Skeletal muscle tissue (tissue), 4 donors: Measurements from ENCODE around the gene SNAP29. TPM values are rescaled to one million over a fixed set of nuclear protein-coding genes. Genes with fewer than 3 reads are reported as not detected.
"Not testable (repeated sequence)": the region's sequence is repeated elsewhere in the genome, so short reads cannot be mapped to it uniquely, and the experiment has no call there.

ENCODE experiments used
- H3K27ac ChIP-seq: one replicate; pipeline ENCODE4 v1.7.0; 2013; ENCODE audit warnings: mild to moderate bottlenecking, low read depth, low read length, inconsistent platforms
- H3K27me3 ChIP-seq, 3 donors: one replicate each; pipeline ENCODE4 v1.7.0; 2013; ENCODE audit warnings: low read length in 3 of 3; ENCODE audit not compliant: control insufficient read depth in 3 of 3, insufficient read depth in 3 of 3
- H3K36me3 ChIP-seq, 3 donors: one replicate each; pipeline ENCODE4 v1.7.0; 2013; ENCODE audit warnings: low read length in 3 of 3; ENCODE audit not compliant: control insufficient read depth in 3 of 3, insufficient read depth in 3 of 3
- H3K4me1 ChIP-seq, 3 donors: one replicate each; pipeline ENCODE4 v1.7.0; 2013; ENCODE audit warnings: low read length in 3 of 3, mild to moderate bottlenecking in 3 of 3; ENCODE audit not compliant: control insufficient read depth in 3 of 3, insufficient read depth in 3 of 3
- H3K4me3 ChIP-seq, 3 donors: one replicate each; pipeline ENCODE4 v1.7.0; 2013; ENCODE audit warnings: low read length in 3 of 3
- H3K9ac ChIP-seq, 3 donors: one replicate each; pipeline ENCODE4 v1.7.0; 2013; ENCODE audit warnings: low read length in 3 of 3, mild to moderate bottlenecking in 3 of 3, moderate library complexity in 2 of 3, low read depth in 1 of 3
- H3K9me3 ChIP-seq, 3 donors: one replicate each; pipeline ENCODE4 v1.7.0; 2013; ENCODE audit warnings: low read length in 3 of 3; ENCODE audit not compliant: control insufficient read depth in 3 of 3
- total RNA-seq: library from RNA; depleted of rRNA; stranded (reverse); fragments of >200 nt; gene quantifications from one replicate; pipeline ENCODE4 v1.2.3, GENCODE V29; 2014
- donor health status: Osteomylitis.

The SNAP29 gene
- total RNA-seq, 1 donor from 2014 or later = 5.2 TPM

GRCh38 chr22:20818471-20818870 lies 40.3 kb upstream of the SNAP29 start:
- Histone ChIP-seq H3K4me3 (no peak overlapping the region), H3K36me3 (peaks cover 17 to 47% (median 35%) of the 10 kb centered on the region in 3 donors), H3K4me1 (no peaks in the 10 kb centered on the region), H3K27ac (no peak overlapping the region), H3K27me3 (no peaks in the 10 kb centered on the region), H3K9me3 (no peaks in the 10 kb centered on the region), H3K9ac (no peak overlapping the region)

- H3K9ac ChIP-seq = no peak overlapping the region
- no peaks in the 10 kb centered on the region for H3K4me1 ChIP-seq
- no peaks in the 10 kb centered on the region for H3K9me3 ChIP-seq
- H3K27ac ChIP-seq = no peak overlapping the region
- no peaks in the 10 kb centered on the region for H3K27me3 ChIP-seq
- no peak overlapping the region for H3K4me3 ChIP-seq
- H3K36me3 ChIP-seq = peaks cover 17 to 53% (median 38%) of the 10 kb centered on the region in 3 donors
Measured at GRCh38 chr22:20819471-20819870, 39.3 kb upstream of the SNAP29 start.

- not testable (repeated sequence) for H3K4me1 ChIP-seq, H3K9me3 ChIP-seq, H3K9ac ChIP-seq, H3K27me3 ChIP-seq, H3K4me3 ChIP-seq, H3K27ac ChIP-seq
- peaks cover 12 to 46% (median 28%) of the 10 kb centered on the region in 3 donors for H3K36me3 ChIP-seq
Measured at GRCh38 chr22:20821717-20822239, 37.0 kb upstream of the SNAP29 start.

- Histone ChIP-seq H3K9me3 (no peaks in the 10 kb centered on the region), H3K9ac (no peak overlapping the region), H3K4me3 (no peak overlapping the region), H3K36me3 (peaks cover 9 to 43% (median 26%) of the 10 kb centered on the region in 3 donors), H3K4me1 (no peaks in the 10 kb centered on the region), H3K27me3 (no peaks in the 10 kb centered on the region), H3K27ac (no peak overlapping the region)
Measured at GRCh38 chr22:20822240-20822639, 36.6 kb upstream of the SNAP29 start.

GRCh38 chr22:20823264-20823663 lies 35.5 kb upstream of the SNAP29 start:
- no peaks in the 10 kb centered on the region for H3K4me1 ChIP-seq
- H3K27me3 ChIP-seq = no peaks in the 10 kb centered on the region
- H3K9ac ChIP-seq = no peak overlapping the region
- no peak overlapping the region for H3K27ac ChIP-seq
- no peaks in the 10 kb centered on the region for H3K9me3 ChIP-seq
- peaks cover 5 to 35% (median 22%) of the 10 kb centered on the region in 3 donors for H3K36me3 ChIP-seq
- H3K4me3 ChIP-seq = no peak overlapping the region

GRCh38 chr22:20825216-20825615 lies 33.6 kb upstream of the SNAP29 start:
- not testable (repeated sequence) for H3K4me1 ChIP-seq, H3K27me3 ChIP-seq, H3K4me3 ChIP-seq, H3K9me3 ChIP-seq, H3K9ac ChIP-seq, H3K27ac ChIP-seq
- peaks cover 0 to 22% (median 7%) of the 10 kb centered on the region in 3 donors for H3K36me3 ChIP-seq

GRCh38 chr22:20825624-20826023 lies 33.2 kb upstream of the SNAP29 start:
- H3K27me3 ChIP-seq = no peaks in the 10 kb centered on the region
- no peak overlapping the region for H3K4me3 ChIP-seq
- H3K27ac ChIP-seq = no peak overlapping the region
- H3K36me3 ChIP-seq = peaks cover 0 to 19% (median 9%) of the 10 kb centered on the region in 3 donors
- H3K9me3 ChIP-seq = no peaks in the 10 kb centered on the region
- H3K4me1 ChIP-seq = no peaks in the 10 kb centered on the region
- H3K9ac ChIP-seq = no peak overlapping the region

GRCh38 chr22:20826373-20827152 lies 32.2 kb upstream of the SNAP29 start:
- H3K4me1 ChIP-seq, H3K27ac ChIP-seq, H3K4me3 ChIP-seq, H3K27me3 ChIP-seq, H3K9ac ChIP-seq, H3K9me3 ChIP-seq: not testable (repeated sequence)
- H3K36me3 ChIP-seq = peaks cover 0 to 17% (median 10%) of the 10 kb centered on the region in 3 donors

GRCh38 chr22:20829491-20830134 lies 29.2 kb upstream of the SNAP29 start:
- Histone ChIP-seq H3K4me3 (no peak overlapping the region), H3K27ac (no peak overlapping the region), H3K9me3 (no peaks in the 10 kb centered on the region), H3K4me1 (no peaks in the 10 kb centered on the region), H3K36me3 (peaks cover 11 to 20% (median 20%) of the 10 kb centered on the region in 3 donors), H3K27me3 (no peaks in the 10 kb centered on the region), H3K9ac (no peak overlapping the region)

GRCh38 chr22:20833225-20833665 lies 25.6 kb upstream of the SNAP29 start:
- Histone ChIP-seq H3K9ac (no peak overlapping the region), H3K4me1 (peaks cover 0 to 3% (median 0%) of the 10 kb centered on the region in 3 donors), H3K27me3 (no peaks in the 10 kb centered on the region), H3K9me3 (no peaks in the 10 kb centered on the region), H3K4me3 (no peak overlapping the region), H3K27ac (no peak overlapping the region), H3K36me3 (peaks cover 13 to 20% (median 14%) of the 10 kb centered on the region in 3 donors)
